Activated CD4-positive, alpha-beta T cell treated with anti-CD3 and anti-CD28 coated beads for 4 hours (primary cell): ENCODE measurements around the gene BMP8B.

Source experiments
- DNase-seq, 2 donors: peaks; one replicate each; pipeline ENCODE4 v3.0.0-alpha.2; 2020

Gene BMP8B

GRCh38 chr1:39721664-39722063 is 67.0 kb downstream of the BMP8B start:
- DNase-seq: no peak

- DNase-seq: no peak
Observed at GRCh38 chr1:39720094-39720999, 68.3 kb downstream of the BMP8B start.

- no peak for DNase-seq
Observed at GRCh38 chr1:39717809-39718208, 70.9 kb downstream of the BMP8B start.

- no peak for DNase-seq
Observed at GRCh38 chr1:39713557-39713956, 75.1 kb downstream of the BMP8B start.

GRCh38 chr1:39711966-39712340 is 76.7 kb downstream of the BMP8B start:
- DNase-seq: no peak

GRCh38 chr1:39711104-39711965 is 77.3 kb downstream of the BMP8B start:
- DNase-seq: no peak

- no peak for DNase-seq
Observed at GRCh38 chr1:39707506-39707905, 81.2 kb downstream of the BMP8B start.
